GM19099 (cell line): Measurements from ENCODE around the gene SSC4D.

ENCODE experiments used
- POLR2A ChIP-seq: IDR thresholded peaks from 3 replicates; pipeline ENCODE4 v1.6.1; 2011; ENCODE audit warnings: low read depth; ENCODE audit not compliant: insufficient read length; ENCODE audit errors: extremely low read depth

Gene SSC4D

GRCh38 chr7:76400248-76400647 lies 9.2 kb downstream of the SSC4D start:
- no peak for TF ChIP-seq POLR2A

- no peak for TF ChIP-seq POLR2A
Observed at GRCh38 chr7:76397409-76398183, 11.9 kb downstream of the SSC4D start.

- TF ChIP-seq POLR2A, result no peak
Observed at GRCh38 chr7:76396864-76397263, 12.6 kb downstream of the SSC4D start.

GRCh38 chr7:76395965-76396726 lies 13.4 kb downstream of the SSC4D start:
- TF ChIP-seq POLR2A, result no peak

- no peak for TF ChIP-seq POLR2A
Observed at GRCh38 chr7:76394957-76395356, 14.5 kb downstream of the SSC4D start.

- peak; percentile 76 for TF ChIP-seq POLR2A
Observed at GRCh38 chr7:76393116-76394031, 16.1 kb downstream of the SSC4D start.

GRCh38 chr7:76392531-76393115 lies 16.9 kb downstream of the SSC4D start:
- no peak for TF ChIP-seq POLR2A

- no peak for TF ChIP-seq POLR2A
Observed at GRCh38 chr7:76390092-76390491, 19.4 kb downstream of the SSC4D start.

GRCh38 chr7:76386691-76387260 lies 22.7 kb downstream of the SSC4D start:
- TF ChIP-seq POLR2A, result no peak

GRCh38 chr7:76383089-76383944 lies 26.2 kb downstream of the SSC4D start:
- TF ChIP-seq POLR2A, result no peak

GRCh38 chr7:76381814-76382213 lies 27.7 kb downstream of the SSC4D start:
- TF ChIP-seq POLR2A, result no peak

GRCh38 chr7:76380623-76380966 lies 28.9 kb downstream of the SSC4D start:
- TF ChIP-seq POLR2A, result no peak

GRCh38 chr7:76377186-76377918 lies 32.1 kb downstream of the SSC4D start:
- no peak for TF ChIP-seq POLR2A
